ENCODE results near the gene MSGN1.

MSGN1 gene

DNA sequence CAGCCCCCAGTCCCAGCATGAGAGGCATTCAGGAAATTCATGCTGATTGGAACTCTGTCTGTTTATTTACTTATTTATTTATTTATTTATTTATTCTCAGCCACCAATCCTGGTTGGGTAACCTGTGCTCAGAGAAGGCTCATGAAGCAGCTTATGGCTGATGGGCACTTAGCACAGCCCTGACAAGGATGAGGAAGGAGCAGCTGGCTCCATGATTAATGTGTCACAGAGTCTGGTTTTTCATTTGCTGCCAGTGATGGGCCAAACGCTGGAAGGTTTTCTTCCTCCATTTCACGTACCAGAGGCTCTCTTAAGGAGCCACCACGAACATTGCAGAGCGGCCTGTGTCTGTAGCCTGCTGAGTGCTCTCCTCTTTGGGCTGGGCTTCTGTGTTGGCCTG, 33.9 kb downstream of the MSGN1 start:
- peaks cover 15% of the 10 kb centered on the region for H3K27me3 Mint-ChIP-seq
- no peaks in the 10 kb centered on the region for H3K36me3 Mint-ChIP-seq (ENCODE audit: low read depth)
- no peaks in the 10 kb centered on the region for H3K9me3 Mint-ChIP-seq

DNA sequence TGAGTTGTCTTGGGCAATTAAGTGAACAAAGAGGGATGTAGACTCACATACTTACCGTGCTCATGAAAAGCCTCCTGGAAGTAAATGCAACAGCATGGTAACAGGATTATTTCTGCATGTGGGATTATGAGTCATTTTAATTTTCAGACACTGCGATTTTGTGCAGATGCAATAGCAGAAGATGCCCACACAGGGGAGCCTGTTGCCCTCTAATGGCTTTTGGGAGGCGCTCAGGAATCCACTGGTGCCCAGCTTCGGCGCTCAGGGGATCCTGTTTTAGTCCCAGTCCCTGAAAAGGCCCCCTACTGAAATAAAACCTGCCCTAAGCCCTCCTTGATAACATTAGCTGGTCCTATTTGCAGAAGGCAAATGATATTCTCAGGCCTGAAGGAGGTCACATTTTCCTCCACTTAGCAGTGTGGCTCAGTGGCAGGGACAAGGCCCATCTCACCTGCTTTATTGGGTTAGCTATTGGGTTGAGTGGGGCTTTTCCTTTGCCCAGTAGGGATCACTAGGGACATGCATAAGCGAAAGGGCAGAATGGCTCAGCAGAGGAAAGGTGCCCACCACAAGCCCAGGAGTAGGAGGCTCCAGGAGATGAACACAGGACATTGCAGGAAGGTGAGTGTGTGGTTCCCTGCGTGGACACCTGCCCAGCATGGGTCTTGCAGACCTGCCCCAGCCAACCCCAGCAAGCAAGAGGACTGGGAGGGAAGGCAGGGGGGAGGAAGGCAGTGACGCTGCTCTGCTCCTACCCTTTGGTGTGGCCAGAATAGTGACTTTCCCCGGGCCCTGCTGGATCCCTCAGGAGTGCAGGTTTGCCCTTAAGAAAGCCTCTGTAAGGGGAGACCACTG, 35.7 kb downstream of the MSGN1 start:
- DNase-seq = peak; percentile 37
- Mint-ChIP-seq H3K36me3 (ENCODE audit: low read depth) (no peaks in the 10 kb centered on the region), H3K27me3 (peaks cover 26% of the 10 kb centered on the region), H3K9me3 (no peaks in the 10 kb centered on the region), H3K4me1 (ENCODE audit: low read depth) (no peaks in the 10 kb centered on the region), H3K4me3 (no peak overlapping the region), H3K27ac (no peak overlapping the region)

More for the DNA sequence above, 33.9 kb downstream of the MSGN1 start:
- no peak overlapping the region for H3K4me3 Mint-ChIP-seq
- H3K4me1 Mint-ChIP-seq (ENCODE audit: low read depth) = no peaks in the 10 kb centered on the region
- no peak for DNase-seq
- H3K27ac Mint-ChIP-seq = no peak overlapping the region

DNA sequence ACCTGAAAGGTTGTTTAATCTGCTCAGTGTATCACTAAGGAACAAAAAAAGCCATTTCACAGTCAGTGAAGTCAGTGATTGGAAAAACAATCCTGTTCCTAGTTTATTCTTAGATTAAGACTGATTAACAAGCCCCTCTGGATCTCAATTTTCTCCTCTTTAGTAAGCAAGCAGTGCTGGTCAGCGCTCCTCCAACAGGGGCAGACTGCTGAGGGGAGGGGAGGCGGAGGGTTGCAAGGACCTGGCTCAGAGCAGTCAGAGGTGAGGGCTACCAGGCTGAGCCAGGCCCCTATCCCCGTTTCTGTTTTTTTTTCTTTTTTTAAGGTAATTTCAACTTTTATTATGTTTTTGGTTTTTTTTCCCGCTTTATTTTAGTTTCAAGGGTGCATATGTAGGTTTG, 37.5 kb downstream of the MSGN1 start:
- no peaks in the 10 kb centered on the region for H3K36me3 Mint-ChIP-seq (ENCODE audit: low read depth)
- H3K4me1 Mint-ChIP-seq (ENCODE audit: low read depth) = no peaks in the 10 kb centered on the region
- no peak overlapping the region for H3K27ac Mint-ChIP-seq
- DNase-seq = no peak
- H3K27me3 Mint-ChIP-seq = peaks cover 37% of the 10 kb centered on the region
- no peaks in the 10 kb centered on the region for H3K9me3 Mint-ChIP-seq
- no peak overlapping the region for H3K4me3 Mint-ChIP-seq

DNA sequence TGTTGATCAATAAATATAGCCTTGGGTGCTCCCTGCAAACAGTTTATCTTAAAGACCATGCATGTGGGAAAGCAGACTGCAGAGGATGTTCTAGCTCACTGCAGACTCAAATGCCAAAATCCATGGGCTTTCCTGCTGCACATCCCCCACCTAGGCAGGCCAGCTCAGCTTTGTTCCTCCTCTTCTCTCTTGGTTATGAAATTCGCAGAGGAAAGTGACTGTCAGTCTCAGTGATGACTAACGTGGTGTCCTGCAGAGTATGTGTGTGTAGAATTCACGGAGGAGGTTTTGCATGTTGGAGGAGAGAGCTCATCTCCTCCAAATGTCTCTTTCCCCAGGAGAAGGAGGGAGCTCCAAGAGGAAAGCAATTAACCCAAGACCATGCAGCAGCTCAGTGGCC, 40.8 kb downstream of the MSGN1 start:
- Mint-ChIP-seq H3K27ac (no peak overlapping the region), H3K4me3 (no peak overlapping the region), H3K27me3 (peaks cover 51% of the 10 kb centered on the region), H3K4me1 (ENCODE audit: low read depth) (no peaks in the 10 kb centered on the region), H3K36me3 (ENCODE audit: low read depth) (no peaks in the 10 kb centered on the region), H3K9me3 (no peaks in the 10 kb centered on the region)
- no peak for DNase-seq

DNA sequence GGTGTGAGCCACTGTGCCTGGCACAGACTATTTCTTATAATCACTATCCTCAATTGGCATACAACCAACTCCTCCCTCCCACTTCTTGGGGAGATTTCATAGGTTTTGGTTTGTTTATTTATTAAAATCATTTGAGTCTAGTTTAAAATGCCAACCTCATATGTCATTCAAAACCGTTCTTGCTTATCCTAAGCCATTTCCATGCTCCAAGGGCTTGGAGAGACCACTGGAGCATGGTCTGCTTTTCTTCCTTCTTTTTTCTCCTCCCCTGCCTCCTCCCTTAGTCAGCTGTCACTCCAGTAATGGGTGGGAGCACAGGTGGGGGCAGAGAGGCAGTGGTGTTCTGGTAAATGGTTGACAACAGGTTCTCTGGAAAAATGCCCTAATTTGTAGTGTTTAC, 41.8 kb downstream of the MSGN1 start:
- H3K27me3 Mint-ChIP-seq = peaks cover 51% of the 10 kb centered on the region
- no peaks in the 10 kb centered on the region for H3K9me3 Mint-ChIP-seq
- no peaks in the 10 kb centered on the region for H3K36me3 Mint-ChIP-seq (ENCODE audit: low read depth)
- DNase-seq = no peak
- no peak overlapping the region for H3K4me3 Mint-ChIP-seq
- no peak overlapping the region for H3K27ac Mint-ChIP-seq
- no peaks in the 10 kb centered on the region for H3K4me1 Mint-ChIP-seq (ENCODE audit: low read depth)

DNA sequence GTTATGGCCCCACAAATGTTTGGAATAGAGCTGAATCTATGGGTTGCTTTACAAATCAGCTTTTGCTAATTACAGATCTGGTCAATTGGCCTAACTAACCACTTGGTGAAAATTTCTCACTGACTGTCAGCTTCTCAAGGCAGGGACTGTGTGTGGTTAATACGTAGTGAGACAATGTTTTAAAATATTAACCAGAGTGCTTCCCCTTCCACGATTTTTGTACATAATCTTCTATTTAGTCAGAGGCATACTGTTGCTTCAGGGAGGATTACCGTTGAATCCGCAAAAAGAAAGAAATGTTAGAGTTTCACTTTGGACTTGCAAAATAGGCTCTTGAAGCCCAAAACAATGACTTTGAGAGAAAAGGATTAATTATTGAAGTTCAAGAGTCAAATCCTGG, 47.3 kb downstream of the MSGN1 start:
- Mint-ChIP-seq H3K9me3 (no peaks in the 10 kb centered on the region), H3K27me3 (peaks cover 28% of the 10 kb centered on the region), H3K4me3 (no peak overlapping the region), H3K4me1 (ENCODE audit: low read depth) (no peaks in the 10 kb centered on the region), H3K27ac (no peak overlapping the region), H3K36me3 (ENCODE audit: low read depth) (no peaks in the 10 kb centered on the region)
- DNase-seq = no peak

DNA sequence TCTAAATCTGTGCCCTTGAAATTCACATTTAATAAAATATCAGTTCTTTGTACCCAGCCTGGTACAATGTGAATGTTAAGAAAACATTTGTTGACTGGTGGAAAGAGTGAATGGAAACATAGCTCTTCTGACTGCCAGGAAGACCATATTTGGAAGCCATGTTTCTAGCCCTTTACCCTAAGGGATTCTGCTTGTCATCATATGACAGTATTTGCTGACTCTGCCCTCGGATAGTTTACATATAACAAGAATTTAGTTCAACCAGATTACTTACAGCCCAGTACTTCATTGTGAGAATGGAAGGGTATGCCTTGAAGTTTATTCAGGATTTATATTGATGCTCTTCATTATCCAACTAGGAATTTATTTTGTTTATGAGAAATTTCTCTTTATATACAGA, 48.4 kb downstream of the MSGN1 start:
- Mint-ChIP-seq H3K36me3 (ENCODE audit: low read depth) (no peaks in the 10 kb centered on the region), H3K27ac (no peak overlapping the region), H3K27me3 (peaks cover 27% of the 10 kb centered on the region), H3K4me1 (ENCODE audit: low read depth) (no peaks in the 10 kb centered on the region), H3K4me3 (no peak overlapping the region), H3K9me3 (no peaks in the 10 kb centered on the region)
- DNase-seq = no peak

DNA sequence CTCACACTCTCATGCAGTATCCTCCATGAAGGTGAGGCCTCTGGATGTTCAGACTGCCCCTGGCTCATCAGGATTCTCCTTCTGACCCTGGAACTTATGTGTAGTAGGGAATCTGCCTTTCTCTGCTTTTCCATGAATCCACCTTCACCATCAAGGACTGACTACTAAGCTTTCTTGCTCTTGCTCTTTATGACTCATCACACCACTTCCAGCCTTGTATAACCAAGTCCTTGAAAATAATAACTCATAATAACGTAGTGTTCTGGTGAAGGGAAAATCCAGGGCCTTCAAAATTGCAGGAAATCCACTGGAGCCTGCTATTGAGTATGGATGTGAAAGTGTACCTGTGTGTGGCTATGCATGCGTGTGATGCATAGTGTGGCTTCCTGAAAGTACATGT, 50.9 kb downstream of the MSGN1 start:
- Mint-ChIP-seq H3K4me1 (ENCODE audit: low read depth) (no peaks in the 10 kb centered on the region), H3K27me3 (peaks cover 33% of the 10 kb centered on the region), H3K4me3 (no peak overlapping the region), H3K27ac (no peak overlapping the region), H3K36me3 (ENCODE audit: low read depth) (no peaks in the 10 kb centered on the region), H3K9me3 (no peaks in the 10 kb centered on the region)
- DNase-seq = no peak

Measured in activated T-cell treated with anti-CD3 and anti-CD28 coated beads, Interleukin-2, amount 50 U/mL, for 24 hours (primary cell).